Measurements from ENCODE around the gene GRSF1.

- TF ChIP-seq USF1 (CRISPR knock-in tag; IDR thresholded peaks at IDR 0.05) = no peak
- no peak for TF ChIP-seq ATF3 (CRISPR knock-in tag; conservative IDR thresholded peaks at IDR 0.05)
- TF ChIP-seq CTCF (IDR thresholded peaks at IDR 0.05) = no peak
- TF ChIP-seq MAX (CRISPR knock-in tag; IDR thresholded peaks at IDR 0.05) = no peak
- no peak for TF ChIP-seq ELF4 (CRISPR knock-in tag; IDR thresholded peaks at IDR 0.05; ENCODE audit: low read depth)
- TF ChIP-seq KAT7 (CRISPR knock-in tag; IDR thresholded peaks at IDR 0.05; ENCODE audit: borderline replicate concordance) = no peak
- no peak for TF ChIP-seq E2F4 (CRISPR knock-in tag; IDR thresholded peaks at IDR 0.05; ENCODE audit: borderline replicate concordance, low read depth)
- TF ChIP-seq NR3C1 (CRISPR knock-in tag; conservative IDR thresholded peaks at IDR 0.05; ENCODE audit: low read depth) = no peak
- TF ChIP-seq ZNF121 (CRISPR knock-in tag; IDR thresholded peaks at IDR 0.05) = no peak
- TF ChIP-seq ATF1 (CRISPR knock-in tag; IDR thresholded peaks at IDR 0.05) = no peak
- TF ChIP-seq SP1 (CRISPR knock-in tag; conservative IDR thresholded peaks at IDR 0.05) = no peak
- no peak for TF ChIP-seq ATF2 (CRISPR knock-in tag; IDR thresholded peaks at IDR 0.05; ENCODE audit: borderline replicate concordance, low read depth)
- TF ChIP-seq ZNF512 (CRISPR knock-in tag; IDR thresholded peaks at IDR 0.05; ENCODE audit: borderline replicate concordance) = no peak
- no peak for TF ChIP-seq ZNF263 (CRISPR knock-in tag; IDR thresholded peaks at IDR 0.05; ENCODE audit: low read depth)
Observed at GRCh38 chr4:70855464-70855863, 15.8 kb upstream of the GRSF1 start.
